PC-3 (cell line): ENCODE data around the gene TBC1D21.

Experiments used
- EZH2 ChIP-seq: fragments of 300-600 bp; sonication (generic); IDR thresholded peaks from one replicate; pipeline ENCODE4 v1.6.1; 2017; ENCODE audit warnings: antibody characterized with exemption, mild to moderate bottlenecking, low read length; ENCODE audit not compliant: unreplicated experiment
- EZH2phosphoT487 ChIP-seq: fragments of 300-600 bp; sonication (generic); IDR thresholded peaks from 2 replicates; pipeline ENCODE4 v1.6.1; 2018; ENCODE audit warnings: mild to moderate bottlenecking, antibody characterized with exemption, low read length, borderline replicate concordance
- TF ChIP-seq, protein P1 (sequence below): fragments of 300-600 bp; sonication (generic); conservative IDR thresholded peaks from 2 replicates; pipeline ENCODE4 v1.5.1; 2017; ENCODE audit warnings: antibody characterized with exemption, low read depth, mild to moderate bottlenecking, low read length

DNA sequence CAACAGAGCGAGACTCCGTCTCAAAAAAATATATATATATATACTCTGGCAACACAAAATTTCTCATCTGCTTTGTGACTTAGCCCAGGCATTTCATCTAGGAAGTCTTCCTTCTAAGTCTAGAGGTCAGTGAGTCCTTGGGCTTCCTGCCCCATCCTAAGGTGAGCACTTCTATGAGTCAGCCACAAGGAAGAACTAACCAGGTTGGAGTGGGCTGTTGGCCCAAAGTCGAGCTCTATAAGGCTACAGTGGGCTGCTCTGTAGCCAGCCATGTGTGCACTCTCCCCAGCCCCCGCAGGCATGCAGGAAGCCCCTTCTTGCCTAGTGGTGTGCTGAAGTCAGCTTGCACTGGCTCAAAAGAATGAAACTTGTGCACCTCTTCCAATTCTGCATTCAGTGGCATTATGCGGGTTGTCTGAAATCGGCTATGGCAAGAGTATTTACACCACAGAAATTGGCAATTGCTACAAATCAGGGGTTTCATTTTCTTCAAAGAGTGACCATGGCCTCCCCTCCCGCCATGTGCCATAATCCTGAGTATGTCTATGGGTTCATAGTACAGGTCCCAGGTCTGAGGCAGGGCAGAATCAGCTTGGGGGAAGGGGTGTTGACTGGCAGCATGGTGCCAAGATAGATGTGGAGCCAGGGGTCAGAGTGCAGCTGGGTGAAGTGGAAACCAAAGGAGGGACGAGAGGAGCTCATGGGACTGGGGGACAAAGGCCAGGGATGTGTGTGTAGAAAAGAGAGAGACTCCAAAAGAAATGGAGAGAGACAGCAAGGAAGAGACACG lies 30.9 kb downstream of the TBC1D21 start:
- TF ChIP-seq, protein P1, sequence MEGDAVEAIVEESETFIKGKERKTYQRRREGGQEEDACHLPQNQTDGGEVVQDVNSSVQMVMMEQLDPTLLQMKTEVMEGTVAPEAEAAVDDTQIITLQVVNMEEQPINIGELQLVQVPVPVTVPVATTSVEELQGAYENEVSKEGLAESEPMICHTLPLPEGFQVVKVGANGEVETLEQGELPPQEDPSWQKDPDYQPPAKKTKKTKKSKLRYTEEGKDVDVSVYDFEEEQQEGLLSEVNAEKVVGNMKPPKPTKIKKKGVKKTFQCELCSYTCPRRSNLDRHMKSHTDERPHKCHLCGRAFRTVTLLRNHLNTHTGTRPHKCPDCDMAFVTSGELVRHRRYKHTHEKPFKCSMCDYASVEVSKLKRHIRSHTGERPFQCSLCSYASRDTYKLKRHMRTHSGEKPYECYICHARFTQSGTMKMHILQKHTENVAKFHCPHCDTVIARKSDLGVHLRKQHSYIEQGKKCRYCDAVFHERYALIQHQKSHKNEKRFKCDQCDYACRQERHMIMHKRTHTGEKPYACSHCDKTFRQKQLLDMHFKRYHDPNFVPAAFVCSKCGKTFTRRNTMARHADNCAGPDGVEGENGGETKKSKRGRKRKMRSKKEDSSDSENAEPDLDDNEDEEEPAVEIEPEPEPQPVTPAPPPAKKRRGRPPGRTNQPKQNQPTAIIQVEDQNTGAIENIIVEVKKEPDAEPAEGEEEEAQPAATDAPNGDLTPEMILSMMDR, result no peak
- TF ChIP-seq EZH2 (no peak), EZH2phosphoT487 (no peak)
